Osteoblast (primary cell): ENCODE results near the gene USP6NL. TPM values are rescaled to one million over a fixed set of nuclear protein-coding genes. Genes with fewer than 3 reads are reported as not detected.

Experiments
- DNase-seq: peaks from one replicate; pipeline ENCODE4 v3.0.0; 2011; ENCODE audit warnings: low spot score, mixed read lengths; ENCODE audit not compliant: insufficient read length; ENCODE audit errors: missing footprints
- H2AFZ ChIP-seq: 2 replicates; pipeline ENCODE4 v1.6.0; 2011; ENCODE audit warnings: mild to moderate bottlenecking, low read length
- H3K27ac ChIP-seq: 2 replicates; pipeline ENCODE4 v1.5.1; 2011; ENCODE audit warnings: mild to moderate bottlenecking, low read depth, low read length, moderate library complexity
- H3K27me3 ChIP-seq: 2 replicates; pipeline ENCODE4 v1.6.0; 2012; ENCODE audit warnings: mild to moderate bottlenecking, control low read depth, inconsistent platforms, low read length, moderate library complexity; ENCODE audit not compliant: insufficient read depth
- H3K36me3 ChIP-seq: 2 replicates; pipeline ENCODE4 v1.5.1; 2011; ENCODE audit warnings: mild to moderate bottlenecking, low read length, control low read depth, moderate library complexity; ENCODE audit not compliant: insufficient read depth
- H3K4me1 ChIP-seq: 2 replicates; pipeline ENCODE4 v1.5.1; 2011; ENCODE audit warnings: mild to moderate bottlenecking, low read length, control low read depth, moderate library complexity; ENCODE audit not compliant: insufficient read depth
- H3K4me2 ChIP-seq: 2 replicates; pipeline ENCODE4 v1.6.0; 2011; ENCODE audit warnings: mild to moderate bottlenecking, low read length; ENCODE audit not compliant: insufficient read depth
- H3K4me3 ChIP-seq: fragments of 200-600 bp; sonication (generic); 3 replicates; pipeline ENCODE4 v1.5.1; 2012; ENCODE audit warnings: mild to moderate bottlenecking, low read length, inconsistent platforms; ENCODE audit not compliant: insufficient read depth
- H3K79me2 ChIP-seq: 2 replicates; pipeline ENCODE4 v1.6.0; 2012; ENCODE audit warnings: mild to moderate bottlenecking, low read length, control low read depth, inconsistent platforms; ENCODE audit not compliant: insufficient read depth
- H3K9me3 ChIP-seq: 2 replicates; pipeline ENCODE4 v1.5.1; 2011; ENCODE audit warnings: low read depth, low read length, control low read depth
- H4K20me1 ChIP-seq: 2 replicates; pipeline ENCODE4 v1.6.0; 2012; ENCODE audit warnings: mild to moderate bottlenecking, low read length, control low read depth; ENCODE audit not compliant: insufficient read depth
- total RNA-seq: library from RNA; depleted of rRNA; stranded (reverse); fragments of >200 nt; gene quantifications from 2 replicates; pipeline ENCODE4 v1.2.3, GENCODE V29; 2012
- TF ChIP-seq, protein P1 (sequence below): IDR thresholded peaks from 2 replicates; pipeline ENCODE4 v1.5.1; 2011; ENCODE audit warnings: mild to moderate bottlenecking, low read depth, low read length, moderate library complexity; ENCODE audit errors: extremely low read depth

USP6NL gene
- total RNA-seq, 1 donor: 13.8 TPM

DNA sequence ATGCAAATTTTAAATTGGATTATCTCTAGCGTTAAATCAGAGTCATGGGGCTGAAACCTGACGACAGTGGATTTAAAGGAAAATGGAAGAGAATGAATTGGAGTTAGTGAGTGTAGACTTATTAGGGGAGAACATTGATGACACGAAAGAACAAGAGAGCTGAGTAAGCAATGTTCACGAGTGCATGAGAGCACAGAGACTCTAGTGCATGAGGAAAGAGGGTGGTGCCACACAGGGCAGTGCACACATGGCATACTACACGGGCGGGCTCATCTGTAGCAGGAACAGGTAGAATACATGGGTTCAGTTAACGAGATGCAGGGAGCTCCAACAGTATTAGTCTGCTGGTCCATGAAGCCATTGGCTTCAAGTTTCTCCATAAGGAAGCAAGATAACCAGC is 53.9 kb downstream of the USP6NL start:
- peaks cover 8% of the 10 kb centered on the region for H3K4me1 ChIP-seq
- no peak overlapping the region for H2AFZ ChIP-seq
- H3K36me3 ChIP-seq: no peaks in the 10 kb centered on the region
- TF ChIP-seq, protein P1, sequence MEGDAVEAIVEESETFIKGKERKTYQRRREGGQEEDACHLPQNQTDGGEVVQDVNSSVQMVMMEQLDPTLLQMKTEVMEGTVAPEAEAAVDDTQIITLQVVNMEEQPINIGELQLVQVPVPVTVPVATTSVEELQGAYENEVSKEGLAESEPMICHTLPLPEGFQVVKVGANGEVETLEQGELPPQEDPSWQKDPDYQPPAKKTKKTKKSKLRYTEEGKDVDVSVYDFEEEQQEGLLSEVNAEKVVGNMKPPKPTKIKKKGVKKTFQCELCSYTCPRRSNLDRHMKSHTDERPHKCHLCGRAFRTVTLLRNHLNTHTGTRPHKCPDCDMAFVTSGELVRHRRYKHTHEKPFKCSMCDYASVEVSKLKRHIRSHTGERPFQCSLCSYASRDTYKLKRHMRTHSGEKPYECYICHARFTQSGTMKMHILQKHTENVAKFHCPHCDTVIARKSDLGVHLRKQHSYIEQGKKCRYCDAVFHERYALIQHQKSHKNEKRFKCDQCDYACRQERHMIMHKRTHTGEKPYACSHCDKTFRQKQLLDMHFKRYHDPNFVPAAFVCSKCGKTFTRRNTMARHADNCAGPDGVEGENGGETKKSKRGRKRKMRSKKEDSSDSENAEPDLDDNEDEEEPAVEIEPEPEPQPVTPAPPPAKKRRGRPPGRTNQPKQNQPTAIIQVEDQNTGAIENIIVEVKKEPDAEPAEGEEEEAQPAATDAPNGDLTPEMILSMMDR: no peak
- no peak overlapping the region for H3K4me3 ChIP-seq
- H3K9me3 ChIP-seq: no peaks in the 10 kb centered on the region
- H3K27ac ChIP-seq: no peak overlapping the region
- H4K20me1 ChIP-seq: peaks cover 4% of the 10 kb centered on the region
- no peak overlapping the region for H3K4me2 ChIP-seq
- H3K27me3 ChIP-seq: no peaks in the 10 kb centered on the region
- no peak for DNase-seq
- H3K79me2 ChIP-seq: peaks cover 24% of the 10 kb centered on the region

DNA sequence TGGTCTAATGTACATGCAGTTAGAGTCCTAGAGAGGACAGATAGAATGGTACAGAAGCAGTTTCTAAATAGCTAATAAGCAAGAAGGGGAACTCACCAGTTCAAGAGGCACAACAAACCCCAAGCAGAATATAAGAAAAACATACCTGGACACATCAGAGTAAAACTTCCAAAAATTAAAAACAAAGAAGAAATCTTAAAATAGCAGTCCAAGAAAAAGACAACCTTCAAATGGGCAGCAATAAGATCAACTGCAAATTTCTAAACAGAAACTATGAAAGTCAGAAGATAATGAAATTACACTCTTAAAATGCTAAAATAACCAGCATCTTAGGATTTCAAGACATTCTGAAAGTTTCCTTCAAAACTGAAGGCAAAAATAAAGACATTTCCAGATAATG is 55.9 kb downstream of the USP6NL start:
- Histone ChIP-seq H3K27me3 (no peaks in the 10 kb centered on the region), H3K4me1 (peaks cover 21% of the 10 kb centered on the region), H3K4me2 (no peak overlapping the region), H3K27ac (no peak overlapping the region), H2AFZ (no peak overlapping the region), H3K9me3 (no peaks in the 10 kb centered on the region), H3K79me2 (peaks cover 26% of the 10 kb centered on the region), H3K36me3 (no peaks in the 10 kb centered on the region), H4K20me1 (peaks cover 4% of the 10 kb centered on the region), H3K4me3 (no peak overlapping the region)
- DNase-seq: no peak
- TF ChIP-seq, protein P1: no peak

DNA sequence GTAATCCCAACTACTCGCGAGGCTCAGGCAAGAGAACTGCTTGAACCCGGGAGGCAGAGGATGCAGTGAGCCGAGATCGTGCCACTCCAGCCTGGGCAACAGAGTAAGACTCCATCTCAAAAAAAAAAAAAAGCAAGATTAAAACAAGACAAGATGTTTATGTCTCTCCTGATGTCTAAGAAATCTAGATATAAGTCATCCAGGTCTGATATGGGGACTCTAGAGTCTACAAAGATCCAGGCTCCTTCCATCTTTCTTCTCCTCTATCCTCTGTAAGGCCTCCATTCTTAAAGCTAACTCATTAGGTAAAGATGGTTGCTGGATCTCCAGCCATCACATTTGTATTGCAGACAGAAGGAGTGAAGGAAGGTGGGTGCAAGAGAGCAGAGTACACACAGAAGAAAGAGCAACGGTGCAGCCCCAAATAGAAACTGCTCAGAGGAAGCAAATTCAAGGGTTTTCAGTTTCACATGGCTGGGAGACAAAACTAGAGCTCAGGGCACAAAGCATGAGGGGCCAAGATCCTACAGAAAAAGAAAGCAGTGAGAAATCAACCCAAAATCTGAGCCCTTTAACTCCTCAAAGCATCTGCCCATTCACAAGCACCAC is 57.6 kb downstream of the USP6NL start:
- no peaks in the 10 kb centered on the region for H3K27me3 ChIP-seq
- H2AFZ ChIP-seq: no peak overlapping the region
- no peaks in the 10 kb centered on the region for H4K20me1 ChIP-seq
- no peak overlapping the region for H3K27ac ChIP-seq
- no peak overlapping the region for H3K4me3 ChIP-seq
- H3K79me2 ChIP-seq: peaks cover 26% of the 10 kb centered on the region
- no peak for DNase-seq
- H3K4me1 ChIP-seq: peaks cover 21% of the 10 kb centered on the region
- no peaks in the 10 kb centered on the region for H3K9me3 ChIP-seq
- TF ChIP-seq, protein P1: no peak
- no peaks in the 10 kb centered on the region for H3K36me3 ChIP-seq
- no peak overlapping the region for H3K4me2 ChIP-seq

DNA sequence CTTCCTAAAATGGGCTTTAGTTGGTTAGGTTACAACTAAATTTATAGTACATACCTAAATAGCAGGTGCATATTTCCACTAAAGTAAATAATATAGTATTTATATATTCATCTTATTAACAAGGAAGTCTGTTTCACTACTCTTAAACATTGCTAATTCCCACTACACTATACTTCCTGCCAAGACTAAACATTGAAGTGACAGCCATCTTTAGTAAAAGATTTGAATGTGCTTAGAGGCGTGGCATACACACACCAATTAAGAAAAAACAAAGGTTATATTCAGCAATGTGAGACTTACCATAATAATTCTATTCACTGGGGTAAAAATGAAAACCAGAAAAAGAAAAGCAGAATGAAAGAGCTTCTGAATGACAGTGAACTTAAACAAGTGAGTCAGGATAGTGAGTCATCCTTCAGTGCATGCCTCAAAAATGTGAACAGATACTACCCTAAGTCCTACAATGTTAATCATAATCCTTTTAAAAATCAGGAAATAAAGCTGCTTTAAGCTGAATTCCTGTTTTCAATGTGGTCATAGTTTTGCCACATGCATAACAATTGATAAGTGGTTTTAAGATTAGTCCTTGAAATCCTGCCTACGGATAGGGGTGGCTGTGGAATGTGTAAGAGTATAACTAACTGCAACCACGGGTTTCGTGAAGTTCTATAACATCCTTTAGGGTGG is 59.4 kb downstream of the USP6NL start:
- Histone ChIP-seq H3K79me2 (peaks cover 15% of the 10 kb centered on the region), H3K27ac (peak overlapping the region; percentile 72), H3K4me1 (peaks cover 21% of the 10 kb centered on the region), H3K36me3 (no peaks in the 10 kb centered on the region), H3K9me3 (no peaks in the 10 kb centered on the region), H3K27me3 (no peaks in the 10 kb centered on the region), H4K20me1 (no peaks in the 10 kb centered on the region), H3K4me2 (peak overlapping the region; percentile 80), H3K4me3 (peak overlapping the region; percentile 37), H2AFZ (peak overlapping the region; percentile 45)
- peak; percentile 77 for DNase-seq
- TF ChIP-seq, protein P1: no peak
